K562 (cell line): Measurements from ENCODE around the gene RCN2. TPM values are rescaled to one million over a fixed set of nuclear protein-coding genes. Genes with fewer than 3 reads are reported as not detected.

ENCODE experiments used
- ATAC-seq: fragments of 200-7000 bp; cut with Tn5 transposase; 3 replicates; pipeline ENCODE4 v1.9.1; 2020; ENCODE audit warnings: moderate library complexity
- BruUV-seq: library from RNA; stranded (reverse); fragments of 400-500 nt; replicated peaks from 2 replicates; lab custom pipeline; 2021; lab: Mats Ljungman, UMichigan
- CTCF ChIA-PET: fragments of 300-600 bp; formaldehyde crosslinking; extraction: SDS; loops from one replicate; lab custom pipeline; 2021; ENCODE audit warnings: low intra/inter-chr PET ratio; lab: Yijun Ruan, JAX
- POLR2A ChIA-PET: fragments of 300-600, 350-650 bp; sonication (Branson Sonifier 250); formaldehyde crosslinking; extraction: SDS; loops from one replicate; lab custom pipeline; 2021; ENCODE audit warnings: antibody characterized with exemption, inconsistent platforms; lab: Yijun Ruan, JAX
- DNase-seq, 4 experiments: peaks; one replicate each; pipeline versions ENCODE4 v3.0.0 to v3.0.0-alpha.2; 2011 to 2018; ENCODE audit warnings: low spot score in 3 of 4, mixed read lengths in 3 of 4; ENCODE audit errors: extremely low read depth in 1 of 4
- FAIRE-seq: peaks from 2 replicates; lab custom pipeline; 2011; peaks lifted over from hg19 to GRCh38; lab: Jason Lieb, UNC
- H2AFZ ChIP-seq: 2 replicates; pipeline ENCODE4 v1.6.0; 2011; ENCODE audit warnings: low read depth, low read length, control low read depth, inconsistent platforms
- H3K27ac ChIP-seq: fragments of 200-600 bp; 3 replicates; pipeline ENCODE4 v1.8.0; 2011; ENCODE audit warnings: low read depth, mild to moderate bottlenecking, control low read depth, inconsistent platforms, low read length, moderate library complexity, mixed read lengths; ENCODE audit errors: extremely low read depth
- H3K27me3 ChIP-seq, 2 experiments: fragments of 300-600 bp in 1 of 2; 2 replicates in 1 of 2; 3 replicates in 1 of 2; pipeline versions ENCODE4 v1.6.0 to v1.8.0; 2011; ENCODE audit warnings: inconsistent platforms in 2 of 2, low read length in 2 of 2, mild to moderate bottlenecking in 1 of 2, mixed read lengths in 1 of 2, moderate library complexity in 1 of 2; ENCODE audit not compliant: control insufficient read depth in 2 of 2, insufficient read depth in 2 of 2
- H3K36me3 ChIP-seq: fragments of 300-600 bp; 3 replicates; pipeline ENCODE4 v1.8.0; 2011; ENCODE audit warnings: mild to moderate bottlenecking, low read length, inconsistent platforms; ENCODE audit not compliant: control insufficient read depth, insufficient read depth
- H3K4me1 ChIP-seq, 2 experiments: fragments of 200-600 bp in 1 of 2; replicated peaks in 1 of 2; 2 replicates in 1 of 2; 3 replicates in 1 of 2; pipeline versions ENCODE4 v1.5.1 to v1.8.0; 2011; ENCODE audit warnings: inconsistent platforms in 2 of 2, low read length in 2 of 2, mild to moderate bottlenecking in 1 of 2, mixed read lengths in 1 of 2, moderate library complexity in 1 of 2; ENCODE audit not compliant: control insufficient read depth in 2 of 2, insufficient read depth in 2 of 2
- H3K4me2 ChIP-seq: 2 replicates; pipeline ENCODE4 v1.6.1; 2011; ENCODE audit warnings: low read length, control low read depth, inconsistent platforms, mixed read lengths; ENCODE audit not compliant: insufficient read depth
- H3K4me3 ChIP-seq: fragments of 200-600 bp; sonication (generic), shearing (Covaris generic); 2 replicates; pipeline ENCODE4 v1.5.1; 2016; ENCODE audit warnings: control low read depth, inconsistent platforms
- H3K79me2 ChIP-seq: fragments of 200-600 bp; 3 replicates; pipeline ENCODE4 v1.8.0; 2011; ENCODE audit warnings: low read length, inconsistent platforms; ENCODE audit not compliant: control insufficient read depth, insufficient read depth
- H3K9ac ChIP-seq, 2 experiments: 2 replicates each; pipeline versions ENCODE4 v1.6.0 to v1.6.1; 2011; ENCODE audit warnings: low read depth in 2 of 2, low read length in 2 of 2, control low read depth in 1 of 2, inconsistent platforms in 1 of 2, mild to moderate bottlenecking in 1 of 2, mixed read lengths in 1 of 2; ENCODE audit not compliant: insufficient read depth in 1 of 2
- H3K9me1 ChIP-seq: one replicate; pipeline ENCODE4 v1.6.0; 2011; ENCODE audit warnings: inconsistent platforms, mild to moderate bottlenecking, low read length, moderate library complexity; ENCODE audit not compliant: control insufficient read depth, insufficient read depth
- H3K9me3 ChIP-seq: replicated peaks from 2 replicates; pipeline ENCODE4 v1.5.1; 2011; ENCODE audit warnings: low read depth, low read length, inconsistent platforms; ENCODE audit not compliant: control insufficient read depth, insufficient read depth
- H4K20me1 ChIP-seq: replicated peaks from 2 replicates; pipeline ENCODE4 v1.6.1; 2011; ENCODE audit warnings: low read length, inconsistent platforms, mixed read lengths; ENCODE audit not compliant: control insufficient read depth, insufficient read depth
- ZNF668 ChIP-seq: fragments of 250-450 bp; sonication (Bioruptor Pico); IDR thresholded peaks from 2 replicates; pipeline ENCODE4 v1.8.0; 2022; ENCODE audit warnings: mild to moderate bottlenecking, inconsistent platforms
- WGBS: fragments of 100-300 bp; shearing (Covaris generic); methylation state at CpG from one replicate; pipeline ENCODE4 v1.1.6; 2016; ENCODE audit warnings: low coverage, mixed read lengths; ENCODE audit not compliant: insufficient coverage; ENCODE audit errors: missing lambda C conversion rate; 5-methylcytosine and 5-hydroxymethylcytosine counted together
- in situ Hi-C: fragments of 300-500 bp; cut with MboI; formaldehyde crosslinking; loops from 4 replicates; pipeline ENCODE4 v1.15.0; 2018; ENCODE audit warnings: inconsistent platforms, mixed read lengths
- intact Hi-C: fragments of 100-400 bp; cut with micrococcal nuclease; formaldehyde crosslinking; loops from 2 replicates; pipeline ENCODE4 v1.14.2; 2022
- polyA plus RNA-seq, 8 experiments: library from polyadenylated mRNA; depleted of rRNA in 4 of 8; stranded (reverse) in 5 of 8; unstranded in 3 of 8; fragments of >200 nt; fragmentation: Nextera tagmentation in 2 of 8; fragmentation: Illumina TruSeq in 1 of 8; extraction: Ambion mirVana in 2 of 8; extraction: Trizol in 1 of 8; gene quantifications; 2 replicates each; pipeline versions ENCODE4 v1.2.1 to v1.2.3, GENCODE V29; 2011 to 2014; ENCODE audit warnings: inconsistent platforms in 1 of 8, missing spikeins in 1 of 8
- total RNA-seq, 7 experiments: library from RNA; depleted of rRNA in 6 of 7; stranded (reverse); fragments of >200 nt in 6 of 7; fragmentation: Illumina TruSeq in 2 of 7; extraction: Trizol in 2 of 7; gene quantifications; 2 replicates each; pipeline versions ENCODE4 v1.2.1 to v1.2.3, GENCODE V29; 2011 to 2021; ENCODE audit warnings: low replicate concordance in 1 of 7
- TF ChIP-seq, protein P1 (sequence below): fragments of 200-600 bp; sonication (generic); IDR thresholded peaks from one replicate; pipeline ENCODE4 v1.6.1; 2012; ENCODE audit warnings: mild to moderate bottlenecking, low read depth, low read length, inconsistent platforms
- TF ChIP-seq, protein P2 (sequence below): sonication (generic); formaldehyde crosslinking; IDR thresholded peaks from 2 replicates; pipeline ENCODE4 v1.8.1; 2023; ENCODE audit warnings: mild to moderate bottlenecking, missing genetic modification reagents

RCN2 gene
- total and polyA plus RNA-seq, 9 of the 15 experiments (the other 6 are each of a cell fraction or from before 2014, with no cell fraction given): 20.9 to 63.6 (median 52.8) TPM

DNA sequence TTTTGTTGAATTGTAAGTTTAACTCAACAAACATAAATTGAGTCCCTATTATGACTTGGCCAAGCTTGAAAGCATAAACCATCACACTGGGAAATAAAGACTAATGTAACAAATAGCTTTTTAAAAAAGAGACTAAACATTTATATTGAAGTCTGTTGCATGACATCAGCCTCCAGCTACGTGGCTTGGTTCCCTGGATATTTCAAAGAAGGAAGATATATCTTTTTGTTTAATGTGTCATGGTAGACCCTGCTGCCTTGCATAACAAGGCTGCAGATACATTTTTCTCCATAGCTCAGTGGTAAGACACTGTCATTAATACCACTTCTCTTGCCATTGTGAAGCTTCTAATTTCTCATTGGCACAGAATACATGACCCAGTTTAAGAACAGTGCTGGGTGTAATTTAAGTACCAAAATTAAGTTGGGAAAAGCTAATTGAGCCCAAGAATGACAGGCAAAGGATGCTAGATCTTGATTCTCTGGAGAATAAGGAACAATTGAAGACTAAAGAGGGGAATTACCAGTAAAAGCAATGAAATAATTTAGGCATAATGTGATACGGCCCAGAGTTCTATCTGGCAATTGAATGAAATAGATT lies 14.0 kb downstream of the RCN2 start:
- CTCF ChIA-PET: no interaction called here
- TF ChIP-seq ZNF668 (CRISPR knock-in tag): no peak
- TF ChIP-seq, protein P1, sequence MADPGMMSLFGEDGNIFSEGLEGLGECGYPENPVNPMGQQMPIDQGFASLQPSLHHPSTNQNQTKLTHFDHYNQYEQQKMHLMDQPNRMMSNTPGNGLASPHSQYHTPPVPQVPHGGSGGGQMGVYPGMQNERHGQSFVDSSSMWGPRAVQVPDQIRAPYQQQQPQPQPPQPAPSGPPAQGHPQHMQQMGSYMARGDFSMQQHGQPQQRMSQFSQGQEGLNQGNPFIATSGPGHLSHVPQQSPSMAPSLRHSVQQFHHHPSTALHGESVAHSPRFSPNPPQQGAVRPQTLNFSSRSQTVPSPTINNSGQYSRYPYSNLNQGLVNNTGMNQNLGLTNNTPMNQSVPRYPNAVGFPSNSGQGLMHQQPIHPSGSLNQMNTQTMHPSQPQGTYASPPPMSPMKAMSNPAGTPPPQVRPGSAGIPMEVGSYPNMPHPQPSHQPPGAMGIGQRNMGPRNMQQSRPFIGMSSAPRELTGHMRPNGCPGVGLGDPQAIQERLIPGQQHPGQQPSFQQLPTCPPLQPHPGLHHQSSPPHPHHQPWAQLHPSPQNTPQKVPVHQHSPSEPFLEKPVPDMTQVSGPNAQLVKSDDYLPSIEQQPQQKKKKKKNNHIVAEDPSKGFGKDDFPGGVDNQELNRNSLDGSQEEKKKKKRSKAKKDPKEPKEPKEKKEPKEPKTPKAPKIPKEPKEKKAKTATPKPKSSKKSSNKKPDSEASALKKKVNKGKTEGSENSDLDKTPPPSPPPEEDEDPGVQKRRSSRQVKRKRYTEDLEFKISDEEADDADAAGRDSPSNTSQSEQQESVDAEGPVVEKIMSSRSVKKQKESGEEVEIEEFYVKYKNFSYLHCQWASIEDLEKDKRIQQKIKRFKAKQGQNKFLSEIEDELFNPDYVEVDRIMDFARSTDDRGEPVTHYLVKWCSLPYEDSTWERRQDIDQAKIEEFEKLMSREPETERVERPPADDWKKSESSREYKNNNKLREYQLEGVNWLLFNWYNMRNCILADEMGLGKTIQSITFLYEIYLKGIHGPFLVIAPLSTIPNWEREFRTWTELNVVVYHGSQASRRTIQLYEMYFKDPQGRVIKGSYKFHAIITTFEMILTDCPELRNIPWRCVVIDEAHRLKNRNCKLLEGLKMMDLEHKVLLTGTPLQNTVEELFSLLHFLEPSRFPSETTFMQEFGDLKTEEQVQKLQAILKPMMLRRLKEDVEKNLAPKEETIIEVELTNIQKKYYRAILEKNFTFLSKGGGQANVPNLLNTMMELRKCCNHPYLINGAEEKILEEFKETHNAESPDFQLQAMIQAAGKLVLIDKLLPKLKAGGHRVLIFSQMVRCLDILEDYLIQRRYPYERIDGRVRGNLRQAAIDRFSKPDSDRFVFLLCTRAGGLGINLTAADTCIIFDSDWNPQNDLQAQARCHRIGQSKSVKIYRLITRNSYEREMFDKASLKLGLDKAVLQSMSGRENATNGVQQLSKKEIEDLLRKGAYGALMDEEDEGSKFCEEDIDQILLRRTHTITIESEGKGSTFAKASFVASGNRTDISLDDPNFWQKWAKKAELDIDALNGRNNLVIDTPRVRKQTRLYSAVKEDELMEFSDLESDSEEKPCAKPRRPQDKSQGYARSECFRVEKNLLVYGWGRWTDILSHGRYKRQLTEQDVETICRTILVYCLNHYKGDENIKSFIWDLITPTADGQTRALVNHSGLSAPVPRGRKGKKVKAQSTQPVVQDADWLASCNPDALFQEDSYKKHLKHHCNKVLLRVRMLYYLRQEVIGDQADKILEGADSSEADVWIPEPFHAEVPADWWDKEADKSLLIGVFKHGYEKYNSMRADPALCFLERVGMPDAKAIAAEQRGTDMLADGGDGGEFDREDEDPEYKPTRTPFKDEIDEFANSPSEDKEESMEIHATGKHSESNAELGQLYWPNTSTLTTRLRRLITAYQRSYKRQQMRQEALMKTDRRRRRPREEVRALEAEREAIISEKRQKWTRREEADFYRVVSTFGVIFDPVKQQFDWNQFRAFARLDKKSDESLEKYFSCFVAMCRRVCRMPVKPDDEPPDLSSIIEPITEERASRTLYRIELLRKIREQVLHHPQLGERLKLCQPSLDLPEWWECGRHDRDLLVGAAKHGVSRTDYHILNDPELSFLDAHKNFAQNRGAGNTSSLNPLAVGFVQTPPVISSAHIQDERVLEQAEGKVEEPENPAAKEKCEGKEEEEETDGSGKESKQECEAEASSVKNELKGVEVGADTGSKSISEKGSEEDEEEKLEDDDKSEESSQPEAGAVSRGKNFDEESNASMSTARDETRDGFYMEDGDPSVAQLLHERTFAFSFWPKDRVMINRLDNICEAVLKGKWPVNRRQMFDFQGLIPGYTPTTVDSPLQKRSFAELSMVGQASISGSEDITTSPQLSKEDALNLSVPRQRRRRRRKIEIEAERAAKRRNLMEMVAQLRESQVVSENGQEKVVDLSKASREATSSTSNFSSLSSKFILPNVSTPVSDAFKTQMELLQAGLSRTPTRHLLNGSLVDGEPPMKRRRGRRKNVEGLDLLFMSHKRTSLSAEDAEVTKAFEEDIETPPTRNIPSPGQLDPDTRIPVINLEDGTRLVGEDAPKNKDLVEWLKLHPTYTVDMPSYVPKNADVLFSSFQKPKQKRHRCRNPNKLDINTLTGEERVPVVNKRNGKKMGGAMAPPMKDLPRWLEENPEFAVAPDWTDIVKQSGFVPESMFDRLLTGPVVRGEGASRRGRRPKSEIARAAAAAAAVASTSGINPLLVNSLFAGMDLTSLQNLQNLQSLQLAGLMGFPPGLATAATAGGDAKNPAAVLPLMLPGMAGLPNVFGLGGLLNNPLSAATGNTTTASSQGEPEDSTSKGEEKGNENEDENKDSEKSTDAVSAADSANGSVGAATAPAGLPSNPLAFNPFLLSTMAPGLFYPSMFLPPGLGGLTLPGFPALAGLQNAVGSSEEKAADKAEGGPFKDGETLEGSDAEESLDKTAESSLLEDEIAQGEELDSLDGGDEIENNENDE: no peak
- TF ChIP-seq, protein P2, sequence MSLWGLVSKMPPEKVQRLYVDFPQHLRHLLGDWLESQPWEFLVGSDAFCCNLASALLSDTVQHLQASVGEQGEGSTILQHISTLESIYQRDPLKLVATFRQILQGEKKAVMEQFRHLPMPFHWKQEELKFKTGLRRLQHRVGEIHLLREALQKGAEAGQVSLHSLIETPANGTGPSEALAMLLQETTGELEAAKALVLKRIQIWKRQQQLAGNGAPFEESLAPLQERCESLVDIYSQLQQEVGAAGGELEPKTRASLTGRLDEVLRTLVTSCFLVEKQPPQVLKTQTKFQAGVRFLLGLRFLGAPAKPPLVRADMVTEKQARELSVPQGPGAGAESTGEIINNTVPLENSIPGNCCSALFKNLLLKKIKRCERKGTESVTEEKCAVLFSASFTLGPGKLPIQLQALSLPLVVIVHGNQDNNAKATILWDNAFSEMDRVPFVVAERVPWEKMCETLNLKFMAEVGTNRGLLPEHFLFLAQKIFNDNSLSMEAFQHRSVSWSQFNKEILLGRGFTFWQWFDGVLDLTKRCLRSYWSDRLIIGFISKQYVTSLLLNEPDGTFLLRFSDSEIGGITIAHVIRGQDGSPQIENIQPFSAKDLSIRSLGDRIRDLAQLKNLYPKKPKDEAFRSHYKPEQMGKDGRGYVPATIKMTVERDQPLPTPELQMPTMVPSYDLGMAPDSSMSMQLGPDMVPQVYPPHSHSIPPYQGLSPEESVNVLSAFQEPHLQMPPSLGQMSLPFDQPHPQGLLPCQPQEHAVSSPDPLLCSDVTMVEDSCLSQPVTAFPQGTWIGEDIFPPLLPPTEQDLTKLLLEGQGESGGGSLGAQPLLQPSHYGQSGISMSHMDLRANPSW (CRISPR knock-in tag): no peak
- no peaks in the 10 kb centered on the region for H3K79me2 ChIP-seq
- in situ Hi-C loops (no loop called here), intact Hi-C loops (no loop called here)
- H3K4me1 ChIP-seq: no peaks in the 10 kb centered on the region
- peaks cover 55% of the 10 kb centered on the region; the same call in 1 of the 3 replicates for H3K36me3 ChIP-seq
- no peaks in the 10 kb centered on the region; the same call in 1 of the 2 replicates for H4K20me1 ChIP-seq
- 85% methylated on average over 2 of the region's 2 CpGs for WGBS
- no peak for DNase-seq
- ATAC-seq: no peak
- H3K9me3 ChIP-seq: no peaks in the 10 kb centered on the region
- H3K9ac ChIP-seq: no peak overlapping the region
- no peaks in the 10 kb centered on the region for H3K27me3 ChIP-seq
- no peak overlapping the region for H2AFZ ChIP-seq
- no peaks in the 10 kb centered on the region for H3K9me1 ChIP-seq
- BruUV-seq: no TSS peak
- POLR2A ChIA-PET: interaction anchor here (0.7 to 1.5 kb wide), 4 partner anchors 9 to 18 kb away, joined by 3 to 5 read pairs (median 4); no protein-coding TSS in a partner anchor
- no peak overlapping the region for H3K4me3 ChIP-seq
- H3K4me2 ChIP-seq: no peak overlapping the region
- no peak for FAIRE-seq
- H3K27ac ChIP-seq: no peak overlapping the region
